ENCODE measurements around the gene SIPA1L3.
"Not testable (repeated sequence)": the region's sequence is repeated elsewhere in the genome, so short reads cannot be mapped to it uniquely, and the experiment has no call there.

Gene SIPA1L3

GRCh38 chr19:38020311-38020710 lies 113.3 kb downstream of the SIPA1L3 start:
- no peak for DNase-seq (ENCODE audit: low read depth)

GRCh38 chr19:38021352-38021751 lies 114.3 kb downstream of the SIPA1L3 start:
- DNase-seq (ENCODE audit: low read depth) = no peak

- no peak for DNase-seq (ENCODE audit: low read depth)
Measured at GRCh38 chr19:38022791-38023670, 116.0 kb downstream of the SIPA1L3 start.

- no peak for DNase-seq (ENCODE audit: low read depth)
Measured at GRCh38 chr19:38023671-38024541, 116.9 kb downstream of the SIPA1L3 start.

- DNase-seq (ENCODE audit: low read depth) = no peak
Measured at GRCh38 chr19:38024992-38025908, 118.2 kb downstream of the SIPA1L3 start.

GRCh38 chr19:38025909-38026307 lies 118.9 kb downstream of the SIPA1L3 start:
- no peak for DNase-seq (ENCODE audit: low read depth)

- DNase-seq (ENCODE audit: low read depth) = no peak
Measured at GRCh38 chr19:38028913-38029510, 122.0 kb downstream of the SIPA1L3 start.

GRCh38 chr19:38030001-38030400 lies 123.0 kb downstream of the SIPA1L3 start:
- not testable (repeated sequence) for DNase-seq (ENCODE audit: low read depth)

GRCh38 chr19:38030686-38031422 lies 123.8 kb downstream of the SIPA1L3 start:
- DNase-seq (ENCODE audit: low read depth) = no peak

- DNase-seq (ENCODE audit: low read depth) = no peak
Measured at GRCh38 chr19:38031423-38031770, 124.4 kb downstream of the SIPA1L3 start.

- no peak for DNase-seq (ENCODE audit: low read depth)
Measured at GRCh38 chr19:38032151-38032550, 125.1 kb downstream of the SIPA1L3 start.

GRCh38 chr19:38032951-38033350 lies 125.9 kb downstream of the SIPA1L3 start:
- DNase-seq (ENCODE audit: low read depth) = no peak

GRCh38 chr19:38033658-38034491 lies 126.9 kb downstream of the SIPA1L3 start:
- DNase-seq (ENCODE audit: low read depth) = no peak

GRCh38 chr19:38034492-38034860 lies 127.5 kb downstream of the SIPA1L3 start:
- no peak for DNase-seq (ENCODE audit: low read depth)

- no peak for DNase-seq (ENCODE audit: low read depth)
Measured at GRCh38 chr19:38035515-38036495, 128.8 kb downstream of the SIPA1L3 start.

- DNase-seq (ENCODE audit: low read depth) = no peak
Measured at GRCh38 chr19:38036707-38037611, 130.0 kb downstream of the SIPA1L3 start.

GRCh38 chr19:38039966-38040365 lies 133.0 kb downstream of the SIPA1L3 start:
- no peak for DNase-seq (ENCODE audit: low read depth)

GRCh38 chr19:38042132-38042531 lies 135.1 kb downstream of the SIPA1L3 start:
- DNase-seq (ENCODE audit: low read depth) = no peak
